ENCODE data around the gene STAT4.

Gene STAT4

GRCh38 chr2:191144217-191144616 lies 6.6 kb downstream of the STAT4 start:
- no peak for DNase-seq

- DNase-seq = no peak
Observed at GRCh38 chr2:191143791-191144190, 7.0 kb downstream of the STAT4 start.

GRCh38 chr2:191128911-191129304 lies 21.9 kb downstream of the STAT4 start:
- DNase-seq = no peak

GRCh38 chr2:191128172-191128910 lies 22.5 kb downstream of the STAT4 start:
- no peak for DNase-seq

- no peak for DNase-seq
Observed at GRCh38 chr2:191127235-191127634, 23.6 kb downstream of the STAT4 start.

GRCh38 chr2:191126386-191127085 lies 24.3 kb downstream of the STAT4 start:
- no peak for DNase-seq

GRCh38 chr2:191125646-191126045 lies 25.1 kb downstream of the STAT4 start:
- DNase-seq = no peak

- DNase-seq = no peak
Observed at GRCh38 chr2:191122638-191123294, 28.0 kb downstream of the STAT4 start.

- no peak for DNase-seq
Observed at GRCh38 chr2:191117341-191117740, 33.5 kb downstream of the STAT4 start.

GRCh38 chr2:191115804-191116203 lies 35.0 kb downstream of the STAT4 start:
- DNase-seq = no peak

- no peak for DNase-seq
Observed at GRCh38 chr2:191115391-191115790, 35.4 kb downstream of the STAT4 start.

GRCh38 chr2:191114403-191114886 lies 36.3 kb downstream of the STAT4 start:
- DNase-seq = no peak

- no peak for DNase-seq
Observed at GRCh38 chr2:191113761-191114160, 37.0 kb downstream of the STAT4 start.

GRCh38 chr2:191112448-191112901 lies 38.3 kb downstream of the STAT4 start:
- DNase-seq = no peak

- DNase-seq = no peak
Observed at GRCh38 chr2:191109888-191110287, 40.9 kb downstream of the STAT4 start.

- no peak for DNase-seq
Observed at GRCh38 chr2:191108331-191108730, 42.5 kb downstream of the STAT4 start.

GRCh38 chr2:191105082-191105481 lies 45.7 kb downstream of the STAT4 start:
- no peak for DNase-seq

GRCh38 chr2:191103774-191104173 lies 47.0 kb downstream of the STAT4 start:
- DNase-seq = no peak

GRCh38 chr2:191100216-191100615 lies 50.6 kb downstream of the STAT4 start:
- DNase-seq = no peak

GRCh38 chr2:191087311-191087710 lies 63.5 kb downstream of the STAT4 start:
- DNase-seq = no peak

- no peak for DNase-seq
Observed at GRCh38 chr2:191086706-191087105, 64.1 kb downstream of the STAT4 start.

GRCh38 chr2:191083540-191083939 lies 67.3 kb downstream of the STAT4 start:
- no peak for DNase-seq

GRCh38 chr2:191082321-191082720 lies 68.5 kb downstream of the STAT4 start:
- no peak for DNase-seq
